D341Med (cell line): Measurements from ENCODE around the gene GZF1.

Experiments
- DNase-seq: peaks from one replicate; pipeline ENCODE4 v3.0.0; 2012; ENCODE audit warnings: low spot score

Gene GZF1

GRCh38 chr20:23407781-23408464 lies 45.9 kb downstream of the GZF1 start:
- no peak for DNase-seq

- DNase-seq = no peak
Measured at GRCh38 chr20:23408957-23409356, 47.0 kb downstream of the GZF1 start.

GRCh38 chr20:23409800-23410199 lies 47.8 kb downstream of the GZF1 start:
- DNase-seq = no peak

GRCh38 chr20:23410916-23411695 lies 49.1 kb downstream of the GZF1 start:
- no peak for DNase-seq

GRCh38 chr20:23412026-23412425 lies 50.0 kb downstream of the GZF1 start:
- DNase-seq = no peak

GRCh38 chr20:23413862-23414422 lies 52.0 kb downstream of the GZF1 start:
- no peak for DNase-seq

- DNase-seq = no peak
Measured at GRCh38 chr20:23414526-23415188, 52.7 kb downstream of the GZF1 start.

- no peak for DNase-seq
Measured at GRCh38 chr20:23415555-23415954, 53.6 kb downstream of the GZF1 start.

- DNase-seq = no peak
Measured at GRCh38 chr20:23415959-23416583, 54.1 kb downstream of the GZF1 start.

- no peak for DNase-seq
Measured at GRCh38 chr20:23417861-23418260, 55.9 kb downstream of the GZF1 start.

- no peak for DNase-seq
Measured at GRCh38 chr20:23419657-23419994, 57.6 kb downstream of the GZF1 start.

GRCh38 chr20:23419995-23420901 lies 58.3 kb downstream of the GZF1 start:
- DNase-seq = peak; percentile 61

- DNase-seq = peak; percentile 95
Measured at GRCh38 chr20:23420943-23421931, 59.3 kb downstream of the GZF1 start, which contains the start of gene NAPB. TSS of gene NAPB (minus strand) at chr20:23421488. CDS start at chr20:23421402, 86 bp downstream.
